ENCODE measurements around the gene ARID5B. TPM values are rescaled to one million over a fixed set of nuclear protein-coding genes. Genes with fewer than 3 reads are reported as not detected.
A peak's percentile ranks its signal among the peaks of the same experiment; 100 is the strongest.

The ARID5B gene
- total RNA-seq, 1 donor from 2014 or later = 63.7 TPM

- DNase-seq (ENCODE audit: low spot score) = no peak
These were observed 86.5 kb downstream of the ARID5B start for GRCh38 chr10:61987951-61988379.

- DNase-seq (ENCODE audit: low spot score) = no peak
These were observed 88.7 kb downstream of the ARID5B start for GRCh38 chr10:61989995-61990760.

GRCh38 chr10:61990761-61991135 is 89.2 kb downstream of the ARID5B start:
- DNase-seq (ENCODE audit: low spot score) = no peak

GRCh38 chr10:61991166-61991565 is 89.7 kb downstream of the ARID5B start:
- no peak for DNase-seq (ENCODE audit: low spot score)

GRCh38 chr10:61992059-61992460 is 90.6 kb downstream of the ARID5B start:
- DNase-seq (ENCODE audit: low spot score) = no peak

- DNase-seq (ENCODE audit: low spot score) = peak; percentile 71
These were observed 91.5 kb downstream of the ARID5B start for GRCh38 chr10:61992671-61993668.

- DNase-seq (ENCODE audit: low spot score) = no peak
These were observed 92.4 kb downstream of the ARID5B start for GRCh38 chr10:61993711-61994401.

- DNase-seq (ENCODE audit: low spot score) = no peak
These were observed 93.1 kb downstream of the ARID5B start for GRCh38 chr10:61994405-61995219.

- DNase-seq (ENCODE audit: low spot score) = no peak
These were observed 93.7 kb downstream of the ARID5B start for GRCh38 chr10:61995220-61995503.

GRCh38 chr10:61998937-61999336 is 97.4 kb downstream of the ARID5B start:
- DNase-seq (ENCODE audit: low spot score) = no peak

- no peak for DNase-seq (ENCODE audit: low spot score)
These were observed 98.6 kb downstream of the ARID5B start for GRCh38 chr10:62000037-62000603.

GRCh38 chr10:62000726-62001125 is 99.2 kb downstream of the ARID5B start:
- no peak for DNase-seq (ENCODE audit: low spot score)

GRCh38 chr10:62001898-62002297 is 100.4 kb downstream of the ARID5B start:
- no peak for DNase-seq (ENCODE audit: low spot score)

GRCh38 chr10:62002753-62003152 is 101.3 kb downstream of the ARID5B start:
- DNase-seq (ENCODE audit: low spot score) = no peak

GRCh38 chr10:62004042-62004441 is 102.5 kb downstream of the ARID5B start:
- no peak for DNase-seq (ENCODE audit: low spot score)

- DNase-seq (ENCODE audit: low spot score) = no peak
These were observed 103.8 kb downstream of the ARID5B start for GRCh38 chr10:62005281-62005680.

GRCh38 chr10:62005687-62006086 is 104.2 kb downstream of the ARID5B start:
- DNase-seq (ENCODE audit: low spot score) = no peak

GRCh38 chr10:62007145-62007544 is 105.6 kb downstream of the ARID5B start:
- no peak for DNase-seq (ENCODE audit: low spot score)

- DNase-seq (ENCODE audit: low spot score) = no peak
These were observed 106.7 kb downstream of the ARID5B start for GRCh38 chr10:62008196-62008595.

- no peak for DNase-seq (ENCODE audit: low spot score)
These were observed 107.4 kb downstream of the ARID5B start for GRCh38 chr10:62008946-62009345.

GRCh38 chr10:62010366-62010765 is 108.9 kb downstream of the ARID5B start:
- no peak for DNase-seq (ENCODE audit: low spot score)
